Effector memory CD8-positive, alpha-beta T cell (primary cell): Measurements from ENCODE around the gene TCL1B.

ENCODE experiments used
- ATAC-seq: fragments of 150-1000 bp; cut with Tn5 transposase; replicated peaks from 2 replicates; pipeline ENCODE4 v1.10.0; 2021; ENCODE audit warnings: mild to moderate bottlenecking, moderate library complexity
- DNase-seq, 3 experiments: peaks; one replicate each; pipeline ENCODE4 v3.0.0; 2021
- H3K27ac Mint-ChIP-seq, 2 donors: one replicate each; pipeline ENCODE4 v1.8.0; 2022; ENCODE audit warnings: mild to moderate bottlenecking in 2 of 2, mixed read lengths in 2 of 2, moderate library complexity in 2 of 2
- H3K27me3 Mint-ChIP-seq, 2 donors: one replicate each; pipeline ENCODE4 v1.8.0; 2022; ENCODE audit warnings: mixed read lengths in 2 of 2
- H3K36me3 Mint-ChIP-seq: one replicate; pipeline ENCODE4 v1.8.0; 2022; ENCODE audit warnings: mild to moderate bottlenecking, moderate library complexity, mixed read lengths; ENCODE audit not compliant: insufficient read depth
- H3K4me1 Mint-ChIP-seq, 2 donors: one replicate each; pipeline ENCODE4 v1.8.0; 2022; ENCODE audit warnings: low read depth in 2 of 2, mixed read lengths in 2 of 2
- H3K4me3 Mint-ChIP-seq, 2 donors: one replicate each; pipeline ENCODE4 v1.8.0; 2022; ENCODE audit warnings: mild to moderate bottlenecking in 2 of 2, mixed read lengths in 2 of 2, moderate library complexity in 2 of 2
- H3K9me3 Mint-ChIP-seq, 2 donors: one replicate each; pipeline ENCODE4 v1.8.0; 2022; ENCODE audit warnings: mixed read lengths in 2 of 2

TCL1B gene

GRCh38 chr14:95679148-95679815, 6.9 kb upstream of the TCL1B start:
- H3K9me3 Mint-ChIP-seq = no peaks in the 10 kb centered on the region
- H3K36me3 Mint-ChIP-seq = no peaks in the 10 kb centered on the region
- H3K27me3 Mint-ChIP-seq = peaks cover 41 to 60% of the 10 kb centered on the region in 2 donors
- no peak overlapping the region for H3K27ac Mint-ChIP-seq
- no peak overlapping the region for H3K4me3 Mint-ChIP-seq
- no peak for ATAC-seq
- H3K4me1 Mint-ChIP-seq = no peaks in the 10 kb centered on the region
- DNase-seq = no peak

- ATAC-seq = no peak
- Mint-ChIP-seq H3K4me3 (no peak overlapping the region), H3K36me3 (no peaks in the 10 kb centered on the region), H3K27ac (no peak overlapping the region), H3K27me3 (peaks cover 44 to 67% of the 10 kb centered on the region in 2 donors), H3K9me3 (no peaks in the 10 kb centered on the region), H3K4me1 (no peaks in the 10 kb centered on the region)
- DNase-seq = no peak
These were observed 6.1 kb upstream of the TCL1B start for GRCh38 chr14:95679998-95680735.

GRCh38 chr14:95681153-95681552, 5.1 kb upstream of the TCL1B start:
- Mint-ChIP-seq H3K27me3 (peaks cover 34 to 64% of the 10 kb centered on the region in 2 donors), H3K4me3 (no peak overlapping the region)

GRCh38 chr14:95683793-95684192, 2.4 kb upstream of the TCL1B start:
- Mint-ChIP-seq H3K27ac (no peak overlapping the region), H3K4me1 (no peaks in the 10 kb centered on the region), H3K27me3 (peaks cover 21 to 44% of the 10 kb centered on the region in 2 donors), H3K36me3 (no peaks in the 10 kb centered on the region), H3K9me3 (no peaks in the 10 kb centered on the region), H3K4me3 (no peak overlapping the region)
- DNase-seq (peak in 2 of 3 experiments; percentile 8 to 12), ATAC-seq (no peak)

More at GRCh38 chr14:95681153-95681552, 5.1 kb upstream of the TCL1B start:
- ATAC-seq (no peak), DNase-seq (no peak)
- Mint-ChIP-seq H3K36me3 (no peaks in the 10 kb centered on the region), H3K4me1 (no peaks in the 10 kb centered on the region), H3K27ac (no peak overlapping the region), H3K9me3 (no peaks in the 10 kb centered on the region)

- H3K36me3 Mint-ChIP-seq = no peaks in the 10 kb centered on the region
- DNase-seq (no peak), ATAC-seq (no peak)
- H3K27me3 Mint-ChIP-seq = peaks cover 18 to 49% of the 10 kb centered on the region in 2 donors
- H3K9me3 Mint-ChIP-seq = no peaks in the 10 kb centered on the region
- H3K4me1 Mint-ChIP-seq = no peaks in the 10 kb centered on the region
- H3K4me3 Mint-ChIP-seq = no peak overlapping the region
- no peak overlapping the region for H3K27ac Mint-ChIP-seq
These were observed 709 bp downstream of the TCL1B start for GRCh38 chr14:95686935-95687334.

- H3K9me3 Mint-ChIP-seq = no peaks in the 10 kb centered on the region
- H3K27ac Mint-ChIP-seq = no peak overlapping the region
- no peak overlapping the region for H3K4me3 Mint-ChIP-seq
- no peaks in the 10 kb centered on the region for H3K36me3 Mint-ChIP-seq
- H3K27me3 Mint-ChIP-seq = peaks cover 26 to 56% of the 10 kb centered on the region in 2 donors
- DNase-seq (no peak), ATAC-seq (no peak)
- no peaks in the 10 kb centered on the region for H3K4me1 Mint-ChIP-seq
These were observed 3.2 kb downstream of the TCL1B start for GRCh38 chr14:95689441-95689840.

- no peaks in the 10 kb centered on the region for H3K9me3 Mint-ChIP-seq
- DNase-seq = no peak
- H3K36me3 Mint-ChIP-seq = no peaks in the 10 kb centered on the region
- no peak overlapping the region for H3K4me3 Mint-ChIP-seq
- ATAC-seq = no peak
- H3K4me1 Mint-ChIP-seq = no peaks in the 10 kb centered on the region
- no peak overlapping the region for H3K27ac Mint-ChIP-seq
- peaks cover 24 to 54% of the 10 kb centered on the region in 2 donors for H3K27me3 Mint-ChIP-seq
These were observed 4.6 kb downstream of the TCL1B start for GRCh38 chr14:95690815-95691214.

GRCh38 chr14:95691591-95691990, 5.4 kb downstream of the TCL1B start:
- no peaks in the 10 kb centered on the region for H3K4me1 Mint-ChIP-seq
- H3K27me3 Mint-ChIP-seq = peaks cover 31 to 61% of the 10 kb centered on the region in 2 donors
- H3K9me3 Mint-ChIP-seq = no peaks in the 10 kb centered on the region
- no peak overlapping the region for H3K27ac Mint-ChIP-seq
- no peaks in the 10 kb centered on the region for H3K36me3 Mint-ChIP-seq
- ATAC-seq (no peak), DNase-seq (no peak)
- no peak overlapping the region for H3K4me3 Mint-ChIP-seq

- DNase-seq = no peak
- Mint-ChIP-seq H3K4me1 (no peaks in the 10 kb centered on the region), H3K27me3 (peaks cover 35 to 61% of the 10 kb centered on the region in 2 donors), H3K4me3 (no peak overlapping the region), H3K27ac (no peak overlapping the region), H3K36me3 (no peaks in the 10 kb centered on the region), H3K9me3 (no peaks in the 10 kb centered on the region)
- no peak for ATAC-seq
These were observed 5.9 kb downstream of the TCL1B start for GRCh38 chr14:95692109-95692508.

GRCh38 chr14:95695051-95695450, 8.8 kb downstream of the TCL1B start:
- Mint-ChIP-seq H3K27me3 (peaks cover 57 to 59% of the 10 kb centered on the region in 2 donors), H3K4me3 (no peak overlapping the region), H3K27ac (no peak overlapping the region), H3K4me1 (no peaks in the 10 kb centered on the region), H3K9me3 (no peaks in the 10 kb centered on the region), H3K36me3 (no peaks in the 10 kb centered on the region)
- DNase-seq (no peak), ATAC-seq (no peak)

GRCh38 chr14:95695913-95696312, 9.7 kb downstream of the TCL1B start:
- H3K27ac Mint-ChIP-seq = no peak overlapping the region
- H3K9me3 Mint-ChIP-seq = no peaks in the 10 kb centered on the region
- no peaks in the 10 kb centered on the region for H3K4me1 Mint-ChIP-seq
- DNase-seq (no peak), ATAC-seq (no peak)
- H3K27me3 Mint-ChIP-seq = peaks cover 54 to 59% of the 10 kb centered on the region in 2 donors
- no peak overlapping the region for H3K4me3 Mint-ChIP-seq
- no peaks in the 10 kb centered on the region for H3K36me3 Mint-ChIP-seq

GRCh38 chr14:95696741-95697140, 10.5 kb downstream of the TCL1B start:
- Mint-ChIP-seq H3K27me3 (peaks cover 49 to 59% of the 10 kb centered on the region in 2 donors), H3K4me1 (no peaks in the 10 kb centered on the region), H3K36me3 (no peaks in the 10 kb centered on the region), H3K9me3 (no peaks in the 10 kb centered on the region), H3K27ac (no peak overlapping the region), H3K4me3 (no peak overlapping the region)
- ATAC-seq (no peak), DNase-seq (no peak)

- no peaks in the 10 kb centered on the region for H3K4me1 Mint-ChIP-seq
- DNase-seq = no peak
- no peak overlapping the region for H3K27ac Mint-ChIP-seq
- peaks cover 45 to 62% of the 10 kb centered on the region in 2 donors for H3K27me3 Mint-ChIP-seq
- ATAC-seq = no peak
- H3K9me3 Mint-ChIP-seq = no peaks in the 10 kb centered on the region
- H3K36me3 Mint-ChIP-seq = no peaks in the 10 kb centered on the region
- no peak overlapping the region for H3K4me3 Mint-ChIP-seq
These were observed 11.5 kb downstream of the TCL1B start for GRCh38 chr14:95697764-95698163.

- Mint-ChIP-seq H3K4me3 (no peak overlapping the region), H3K27ac (no peak overlapping the region), H3K27me3 (peaks cover 45 to 62% of the 10 kb centered on the region in 2 donors), H3K4me1 (no peaks in the 10 kb centered on the region), H3K9me3 (no peaks in the 10 kb centered on the region), H3K36me3 (no peaks in the 10 kb centered on the region)
- no peak for DNase-seq
- no peak for ATAC-seq
These were observed 12.1 kb downstream of the TCL1B start for GRCh38 chr14:95698287-95698686.
